ENCODE data around the gene TTLL5.

The TTLL5 gene, protein sequence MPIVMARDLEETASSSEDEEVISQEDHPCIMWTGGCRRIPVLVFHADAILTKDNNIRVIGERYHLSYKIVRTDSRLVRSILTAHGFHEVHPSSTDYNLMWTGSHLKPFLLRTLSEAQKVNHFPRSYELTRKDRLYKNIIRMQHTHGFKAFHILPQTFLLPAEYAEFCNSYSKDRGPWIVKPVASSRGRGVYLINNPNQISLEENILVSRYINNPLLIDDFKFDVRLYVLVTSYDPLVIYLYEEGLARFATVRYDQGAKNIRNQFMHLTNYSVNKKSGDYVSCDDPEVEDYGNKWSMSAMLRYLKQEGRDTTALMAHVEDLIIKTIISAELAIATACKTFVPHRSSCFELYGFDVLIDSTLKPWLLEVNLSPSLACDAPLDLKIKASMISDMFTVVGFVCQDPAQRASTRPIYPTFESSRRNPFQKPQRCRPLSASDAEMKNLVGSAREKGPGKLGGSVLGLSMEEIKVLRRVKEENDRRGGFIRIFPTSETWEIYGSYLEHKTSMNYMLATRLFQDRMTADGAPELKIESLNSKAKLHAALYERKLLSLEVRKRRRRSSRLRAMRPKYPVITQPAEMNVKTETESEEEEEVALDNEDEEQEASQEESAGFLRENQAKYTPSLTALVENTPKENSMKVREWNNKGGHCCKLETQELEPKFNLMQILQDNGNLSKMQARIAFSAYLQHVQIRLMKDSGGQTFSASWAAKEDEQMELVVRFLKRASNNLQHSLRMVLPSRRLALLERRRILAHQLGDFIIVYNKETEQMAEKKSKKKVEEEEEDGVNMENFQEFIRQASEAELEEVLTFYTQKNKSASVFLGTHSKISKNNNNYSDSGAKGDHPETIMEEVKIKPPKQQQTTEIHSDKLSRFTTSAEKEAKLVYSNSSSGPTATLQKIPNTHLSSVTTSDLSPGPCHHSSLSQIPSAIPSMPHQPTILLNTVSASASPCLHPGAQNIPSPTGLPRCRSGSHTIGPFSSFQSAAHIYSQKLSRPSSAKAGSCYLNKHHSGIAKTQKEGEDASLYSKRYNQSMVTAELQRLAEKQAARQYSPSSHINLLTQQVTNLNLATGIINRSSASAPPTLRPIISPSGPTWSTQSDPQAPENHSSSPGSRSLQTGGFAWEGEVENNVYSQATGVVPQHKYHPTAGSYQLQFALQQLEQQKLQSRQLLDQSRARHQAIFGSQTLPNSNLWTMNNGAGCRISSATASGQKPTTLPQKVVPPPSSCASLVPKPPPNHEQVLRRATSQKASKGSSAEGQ (N-terminal part only)

GRCh38 chr14:75660630-75661498 lies at the start of gene TTLL5, which contains the start of gene ERG28:
Gene TTLL5, plus strand, starts transcription at chr14:75661246. Its CDS starts 1,904 bp downstream, at chr14:75663150.
Gene ERG28, minus strand, starts transcription at chr14:75660876. Its CDS starts 3,374 bp downstream, at chr14:75657502.
- peak; percentile 98 for DNase-seq

DNA sequence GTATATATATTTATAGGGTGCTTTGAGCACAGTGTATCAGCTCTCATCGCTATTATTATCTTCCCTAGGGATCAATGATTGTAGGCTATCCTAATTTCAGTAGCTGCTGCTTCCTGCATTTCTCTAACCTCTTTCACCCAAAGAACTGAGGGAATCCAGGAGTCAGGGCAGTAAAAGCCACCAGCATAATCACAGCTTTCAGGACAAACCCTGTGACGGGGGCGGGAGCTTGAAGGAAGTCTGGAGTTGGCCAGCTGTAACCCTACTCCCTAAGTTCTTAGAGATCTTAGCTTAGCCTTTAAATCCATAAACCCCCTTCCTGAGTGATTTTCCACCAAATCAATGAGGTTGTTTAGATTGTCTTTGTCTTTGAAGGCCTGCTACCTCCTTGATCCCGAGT lies 48.9 kb upstream of the TTLL5 start:
- no peak for DNase-seq

DNA sequence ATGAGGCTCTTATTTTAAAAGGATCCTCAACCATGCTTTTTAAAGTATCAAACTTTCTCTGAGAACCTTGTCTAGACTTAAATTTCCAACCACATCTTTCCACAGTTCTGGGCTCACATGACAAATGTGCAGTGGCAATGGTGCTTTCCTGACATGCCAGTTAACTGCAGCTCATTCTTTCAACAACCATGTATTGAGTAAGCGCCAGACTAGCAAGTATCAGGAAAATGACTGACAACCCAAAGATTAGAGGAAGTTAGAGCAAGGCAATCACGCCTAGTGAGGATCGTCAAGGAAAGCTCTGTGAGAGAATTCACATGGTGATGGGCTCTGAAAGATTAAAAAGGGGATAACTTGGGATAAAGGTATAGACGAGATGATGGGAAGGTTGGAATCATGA lies 46.9 kb upstream of the TTLL5 start:
- DNase-seq: no peak

- DNase-seq: peak; percentile 25
Measured at GRCh38 chr14:75615200-75615599, 45.8 kb upstream of the TTLL5 start.

DNA sequence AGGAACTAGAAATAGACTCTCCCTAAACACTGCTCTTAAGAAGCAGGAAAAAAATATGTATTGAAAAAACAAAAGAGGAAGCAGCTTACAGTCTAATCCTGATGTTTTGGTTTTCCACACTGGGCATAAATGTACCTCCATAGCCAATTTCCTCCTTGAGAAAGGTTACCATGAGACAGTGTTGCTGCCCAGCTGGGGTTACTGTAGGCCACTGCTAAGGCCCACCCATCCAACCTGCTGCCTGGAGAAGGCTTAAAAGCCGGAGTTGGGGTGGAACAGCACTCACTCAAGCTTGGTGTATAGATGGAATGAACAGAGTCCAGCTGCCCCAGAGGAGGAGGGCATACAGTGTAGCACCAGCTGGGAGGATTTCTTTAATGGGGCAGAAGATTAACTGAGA lies 41.5 kb upstream of the TTLL5 start:
- DNase-seq: no peak

GRCh38 chr14:75625034-75625433 lies 36.0 kb upstream of the TTLL5 start:
- DNase-seq: no peak

DNA sequence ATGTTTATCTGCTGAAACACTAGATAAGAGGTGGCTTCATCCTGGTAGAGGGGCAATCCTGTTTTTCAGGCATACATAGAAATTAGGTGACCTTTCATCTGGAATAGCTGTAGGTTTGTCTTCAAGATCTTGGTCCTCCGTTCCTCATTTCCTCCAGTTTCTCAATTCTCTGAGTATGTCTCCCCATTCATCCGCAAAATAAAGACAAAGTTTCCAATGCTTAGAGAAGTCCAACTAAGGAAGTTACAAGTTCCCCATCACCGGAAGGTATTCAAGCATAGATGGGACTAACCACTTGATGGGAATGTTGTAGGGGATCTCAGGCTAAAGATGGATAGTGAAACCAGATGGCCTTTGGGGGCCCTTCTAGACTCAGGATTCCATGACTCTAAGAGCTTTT lies 34.6 kb upstream of the TTLL5 start:
- no peak for DNase-seq

- DNase-seq: no peak
Measured at GRCh38 chr14:75626863-75627262, 34.2 kb upstream of the TTLL5 start.

- no peak for DNase-seq
Measured at GRCh38 chr14:75627406-75627805, 33.6 kb upstream of the TTLL5 start.

DNA sequence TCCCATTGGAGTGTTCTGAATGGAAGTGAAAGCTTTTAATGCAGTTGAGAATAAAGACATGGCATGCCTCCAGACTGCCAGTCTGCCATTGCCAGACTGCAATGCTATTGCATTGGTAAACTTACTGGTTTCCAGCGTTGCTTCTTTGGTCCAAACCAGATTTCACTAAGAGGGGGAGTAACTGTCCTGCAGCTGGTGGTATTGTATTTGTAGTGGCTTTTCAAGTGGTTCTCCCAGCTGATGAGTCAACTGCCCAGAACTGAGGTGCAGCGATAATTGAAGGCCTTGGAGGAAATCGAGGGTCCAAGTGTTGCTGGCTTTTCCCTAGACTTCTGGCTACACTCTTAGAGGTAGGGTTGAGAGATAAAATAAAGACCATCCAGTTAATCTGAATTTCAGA lies 32.2 kb upstream of the TTLL5 start:
- no peak for DNase-seq

GRCh38 chr14:75630695-75631452 lies 30.2 kb upstream of the TTLL5 start:
- no peak for DNase-seq

- DNase-seq: no peak
Measured at GRCh38 chr14:75631453-75631831, 29.6 kb upstream of the TTLL5 start.

- no peak for DNase-seq
Measured at GRCh38 chr14:75634848-75635247, 26.2 kb upstream of the TTLL5 start.

- DNase-seq: no peak
Measured at GRCh38 chr14:75636100-75636692, 24.9 kb upstream of the TTLL5 start.

DNA sequence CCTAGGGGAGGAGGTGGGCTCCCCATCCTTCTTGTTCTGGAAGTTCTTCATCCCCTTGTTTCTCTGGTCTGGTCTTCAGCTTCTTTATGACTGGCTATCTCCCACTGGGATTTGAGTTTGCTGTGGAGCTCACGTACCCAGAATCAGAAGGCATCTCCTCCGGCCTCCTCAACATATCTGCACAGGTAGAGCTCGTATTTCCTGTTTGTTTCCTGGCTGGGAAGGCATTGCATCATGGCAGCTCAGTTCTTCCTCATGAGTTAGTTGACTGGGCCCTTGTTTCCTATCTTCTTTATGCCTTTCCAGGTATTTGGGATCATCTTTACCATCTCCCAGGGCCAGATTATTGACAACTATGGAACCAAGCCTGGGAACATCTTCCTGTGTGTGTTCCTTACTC lies 20.2 kb upstream of the TTLL5 start:
- DNase-seq: no peak

- no peak for DNase-seq
Measured at GRCh38 chr14:75643985-75644384, 17.1 kb upstream of the TTLL5 start.

DNA sequence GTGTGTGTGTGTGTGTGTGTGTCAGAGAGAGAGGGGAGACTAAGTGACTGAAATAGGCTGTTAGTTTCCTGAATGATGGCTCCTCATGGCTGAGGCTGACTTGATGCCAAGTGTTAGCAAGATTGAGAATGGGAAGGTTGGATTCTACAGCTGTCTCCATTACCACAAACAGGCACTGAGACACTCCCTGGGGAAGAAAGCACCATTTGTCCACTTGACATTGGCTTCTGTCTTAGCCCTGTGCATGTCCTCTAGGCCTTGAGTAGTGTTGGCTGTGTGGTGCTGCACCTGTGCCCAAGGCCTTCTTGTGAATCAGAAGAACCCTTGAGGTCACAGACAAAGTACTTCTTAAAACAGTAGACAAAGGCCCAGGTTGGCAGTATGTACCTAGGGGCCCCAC lies 16.0 kb upstream of the TTLL5 start:
- no peak for DNase-seq

DNA sequence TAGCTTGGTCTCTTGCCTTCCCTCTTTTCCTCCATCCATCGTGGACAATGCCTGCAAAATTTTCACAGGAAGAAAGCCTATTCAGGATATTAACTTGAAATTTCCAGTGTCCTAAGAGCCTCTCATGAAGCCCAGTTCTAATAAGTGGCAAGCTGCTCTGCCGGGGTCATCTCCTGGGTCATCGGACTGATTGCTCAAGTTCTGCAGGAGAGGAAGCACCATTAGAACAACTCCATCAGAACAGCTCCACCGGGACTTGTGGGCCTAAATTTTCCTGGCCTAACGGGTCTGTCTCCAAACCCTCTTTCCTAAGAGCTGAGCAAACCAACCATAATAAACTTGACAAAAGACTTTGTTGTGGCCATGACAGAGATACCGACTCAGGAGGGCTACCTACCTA lies 14.3 kb upstream of the TTLL5 start:
- DNase-seq: no peak

DNA sequence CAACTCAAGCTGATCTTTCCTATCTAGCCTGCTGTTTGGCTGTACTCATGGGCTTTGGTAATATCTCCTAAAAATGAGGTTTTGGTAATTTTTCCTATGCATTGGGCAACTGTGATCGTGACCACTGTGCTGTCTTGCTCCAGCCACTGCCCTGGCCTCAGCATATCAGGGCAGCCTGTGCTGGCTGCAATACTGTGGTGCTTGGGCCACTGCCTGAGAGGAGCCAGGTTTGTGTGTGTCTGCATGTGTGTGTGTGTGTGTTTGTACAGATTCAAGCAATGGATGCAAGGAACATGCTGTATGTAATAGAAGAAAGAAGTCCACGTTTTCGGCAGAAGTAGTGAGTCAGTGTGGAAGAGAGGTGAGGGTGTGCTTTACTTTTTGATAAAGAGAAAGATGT lies 13.4 kb upstream of the TTLL5 start:
- no peak for DNase-seq

DNA sequence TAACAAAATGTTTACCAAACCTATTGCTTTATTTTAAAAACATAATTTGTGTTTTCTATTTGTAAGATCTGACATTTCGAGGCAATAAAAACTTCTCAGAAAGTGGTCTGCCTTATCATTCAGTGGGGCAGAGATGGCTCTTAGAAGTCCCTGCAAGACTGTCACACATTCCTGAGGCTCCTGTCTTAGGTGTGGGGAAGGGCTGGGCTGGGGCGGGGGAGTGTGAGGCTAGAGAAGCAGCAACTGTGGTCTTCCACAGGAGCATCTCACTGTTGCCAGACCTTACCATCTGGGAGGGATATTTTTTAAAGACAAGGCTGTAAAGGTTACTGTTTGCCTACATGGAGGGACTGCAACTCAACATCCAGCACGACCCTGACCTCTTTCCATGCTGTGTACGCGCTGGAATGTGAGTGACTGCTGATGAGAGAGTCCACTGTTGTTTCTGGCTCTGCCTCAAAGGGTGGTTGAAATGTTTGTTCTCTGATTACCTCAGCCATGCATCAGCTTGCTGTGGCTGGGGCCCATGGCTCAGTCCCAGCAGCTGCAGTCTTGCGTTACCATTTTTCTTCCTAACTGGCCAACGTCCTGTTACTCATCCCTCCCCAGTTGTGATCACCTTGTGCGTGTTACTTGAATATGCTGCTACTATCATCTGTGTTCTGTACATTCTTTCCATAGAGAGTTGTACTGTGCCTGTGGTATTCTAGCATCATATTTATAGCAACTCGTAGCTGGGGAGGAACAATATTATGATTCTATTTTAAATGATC lies 12.8 kb upstream of the TTLL5 start:
- DNase-seq: no peak
